NCI-H2081 (cell line): ENCODE data around the gene SLC6A3.

Source experiments
- DNase-seq, 2 experiments: peaks; one replicate each; lab custom pipeline; 2025; lab: John Stamatoyannopoulos, UW

Gene SLC6A3

GRCh38 chr5:1419476-1420210 is 25.6 kb downstream of the SLC6A3 start:
- no peak for DNase-seq

GRCh38 chr5:1418921-1419280 is 26.3 kb downstream of the SLC6A3 start:
- DNase-seq, result no peak

- DNase-seq, result no peak
Observed at GRCh38 chr5:1418238-1418920, 26.9 kb downstream of the SLC6A3 start.

- DNase-seq, result no peak
Observed at GRCh38 chr5:1417586-1418225, 27.5 kb downstream of the SLC6A3 start.

GRCh38 chr5:1416856-1417469 is 28.3 kb downstream of the SLC6A3 start:
- DNase-seq, result no peak

- no peak for DNase-seq
Observed at GRCh38 chr5:1415626-1416360, 29.4 kb downstream of the SLC6A3 start.

GRCh38 chr5:1415059-1415425 is 30.2 kb downstream of the SLC6A3 start:
- DNase-seq, result no peak

- DNase-seq, result no peak
Observed at GRCh38 chr5:1414311-1415058, 30.8 kb downstream of the SLC6A3 start.

- no peak for DNase-seq
Observed at GRCh38 chr5:1413611-1414241, 31.5 kb downstream of the SLC6A3 start.

- DNase-seq, result no peak
Observed at GRCh38 chr5:1413211-1413610, 32.0 kb downstream of the SLC6A3 start.

GRCh38 chr5:1412621-1413020 is 32.6 kb downstream of the SLC6A3 start:
- DNase-seq, result no peak

- no peak for DNase-seq
Observed at GRCh38 chr5:1412163-1412562, 33.1 kb downstream of the SLC6A3 start.

GRCh38 chr5:1411099-1411498 is 34.1 kb downstream of the SLC6A3 start:
- DNase-seq, result no peak

- no peak for DNase-seq
Observed at GRCh38 chr5:1410156-1411014, 34.9 kb downstream of the SLC6A3 start.

- no peak for DNase-seq
Observed at GRCh38 chr5:1409381-1410110, 35.7 kb downstream of the SLC6A3 start.

- DNase-seq, result no peak
Observed at GRCh38 chr5:1406681-1407640, 38.3 kb downstream of the SLC6A3 start.

- DNase-seq, result no peak
Observed at GRCh38 chr5:1405539-1406530, 39.4 kb downstream of the SLC6A3 start.
